Dendritic cell treated with granulocyte-macrophage colony-stimulating factor and Interleukin-4, amounts not matched to agents 40 ng/mL and 50 ng/mL, for 4 days (primary cell): ENCODE measurements around the gene FRMPD1.
A peak's percentile ranks its signal among the peaks of the same experiment; 100 is the strongest.

Experiments
- H3K27ac Mint-ChIP-seq: one replicate; pipeline ENCODE4 v1.8.0; 2022; ENCODE audit warnings: mild to moderate bottlenecking, mixed read lengths
- H3K27me3 Mint-ChIP-seq: one replicate; pipeline ENCODE4 v1.8.0; 2022; ENCODE audit warnings: mild to moderate bottlenecking, mixed read lengths
- H3K36me3 Mint-ChIP-seq: one replicate; pipeline ENCODE4 v1.8.0; 2022; ENCODE audit warnings: low read depth, mixed read lengths
- H3K4me1 Mint-ChIP-seq: one replicate; pipeline ENCODE4 v1.8.0; 2022; ENCODE audit warnings: low read depth, mixed read lengths
- H3K4me3 Mint-ChIP-seq: one replicate; pipeline ENCODE4 v1.8.0; 2022; ENCODE audit warnings: mild to moderate bottlenecking, moderate library complexity, mixed read lengths
- H3K9me3 Mint-ChIP-seq: one replicate; pipeline ENCODE4 v1.8.0; 2022; ENCODE audit warnings: mixed read lengths
- intact Hi-C: fragments of 100-400 bp; cut with micrococcal nuclease; formaldehyde crosslinking; loops from one replicate; pipeline ENCODE4 v1.15.0; 2022

FRMPD1 gene

GRCh38 chr9:37645903-37646506 lies 4.7 kb upstream of the FRMPD1 start:
- Mint-ChIP-seq H3K36me3 (no peaks in the 10 kb centered on the region), H3K27me3 (peaks cover 43% of the 10 kb centered on the region), H3K4me3 (no peak overlapping the region), H3K27ac (no peak overlapping the region), H3K4me1 (peaks cover 6% of the 10 kb centered on the region), H3K9me3 (no peaks in the 10 kb centered on the region)
- intact Hi-C loops, result no loop called here

GRCh38 chr9:37650299-37650872 lies 368 bp upstream of the FRMPD1 start:
- peak overlapping the region; percentile 42 for H3K4me3 Mint-ChIP-seq
- no peak overlapping the region for H3K27ac Mint-ChIP-seq
- H3K4me1 Mint-ChIP-seq, result peaks cover 17% of the 10 kb centered on the region
- peaks cover 70% of the 10 kb centered on the region for H3K27me3 Mint-ChIP-seq
- no peaks in the 10 kb centered on the region for H3K9me3 Mint-ChIP-seq
- intact Hi-C loops, result no loop called here
- no peaks in the 10 kb centered on the region for H3K36me3 Mint-ChIP-seq

- H3K9me3 Mint-ChIP-seq, result no peaks in the 10 kb centered on the region
- no peaks in the 10 kb centered on the region for H3K36me3 Mint-ChIP-seq
- H3K27me3 Mint-ChIP-seq, result peaks cover 69% of the 10 kb centered on the region
- H3K27ac Mint-ChIP-seq, result no peak overlapping the region
- H3K4me3 Mint-ChIP-seq, result no peak overlapping the region
- H3K4me1 Mint-ChIP-seq, result peaks cover 17% of the 10 kb centered on the region
- intact Hi-C loops, result no loop called here
These were observed 1.5 kb downstream of the FRMPD1 start for GRCh38 chr9:37652261-37652660.

DNA sequence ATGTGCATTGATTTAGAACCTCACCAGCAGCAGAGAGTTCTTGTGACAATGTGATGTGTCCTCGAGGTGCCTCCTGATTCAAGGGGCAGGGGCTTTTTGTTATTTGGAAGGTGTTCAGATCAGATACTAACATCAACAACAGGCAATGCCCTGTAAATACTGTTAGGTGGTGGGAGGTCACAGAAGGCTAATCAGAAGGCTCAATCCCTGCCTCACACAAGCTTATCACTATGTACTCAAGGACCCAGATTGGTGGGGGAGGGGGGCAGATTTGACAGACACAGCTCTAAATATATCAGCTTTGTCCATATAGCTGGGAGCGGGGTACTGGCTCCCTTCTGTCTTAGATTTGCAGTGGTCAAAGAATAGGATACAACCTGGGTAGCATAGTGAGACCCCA lies 2.6 kb downstream of the FRMPD1 start:
- Mint-ChIP-seq H3K4me1 (peaks cover 16% of the 10 kb centered on the region), H3K27me3 (peaks cover 70% of the 10 kb centered on the region), H3K9me3 (no peaks in the 10 kb centered on the region), H3K36me3 (no peaks in the 10 kb centered on the region), H3K4me3 (no peak overlapping the region), H3K27ac (no peak overlapping the region)
- intact Hi-C loops, result no loop called here

DNA sequence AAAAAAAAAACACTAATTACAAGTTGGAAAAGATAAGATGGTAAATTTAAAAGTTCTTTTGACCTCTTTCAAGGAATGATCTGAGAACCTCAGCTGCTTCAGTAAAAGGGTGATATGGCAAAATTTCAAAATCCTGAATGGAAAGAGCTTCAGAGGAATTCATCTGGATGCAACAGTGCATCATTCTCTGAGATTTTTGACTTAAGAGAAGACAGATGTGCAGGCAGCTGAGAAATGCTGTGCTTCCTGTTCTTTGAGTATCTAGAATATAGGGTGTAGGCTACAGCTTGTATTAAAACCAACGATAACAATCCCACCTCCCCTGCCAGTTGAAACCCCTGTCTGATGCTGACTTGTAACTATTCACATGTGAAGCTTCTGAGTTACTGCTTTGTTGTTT lies 6.2 kb downstream of the FRMPD1 start:
- H3K9me3 Mint-ChIP-seq, result no peaks in the 10 kb centered on the region
- peaks cover 46% of the 10 kb centered on the region for H3K27me3 Mint-ChIP-seq
- no peak overlapping the region for H3K4me3 Mint-ChIP-seq
- H3K4me1 Mint-ChIP-seq, result peaks cover 6% of the 10 kb centered on the region
- intact Hi-C loops, result no loop called here
- H3K27ac Mint-ChIP-seq, result no peak overlapping the region
- no peaks in the 10 kb centered on the region for H3K36me3 Mint-ChIP-seq

DNA sequence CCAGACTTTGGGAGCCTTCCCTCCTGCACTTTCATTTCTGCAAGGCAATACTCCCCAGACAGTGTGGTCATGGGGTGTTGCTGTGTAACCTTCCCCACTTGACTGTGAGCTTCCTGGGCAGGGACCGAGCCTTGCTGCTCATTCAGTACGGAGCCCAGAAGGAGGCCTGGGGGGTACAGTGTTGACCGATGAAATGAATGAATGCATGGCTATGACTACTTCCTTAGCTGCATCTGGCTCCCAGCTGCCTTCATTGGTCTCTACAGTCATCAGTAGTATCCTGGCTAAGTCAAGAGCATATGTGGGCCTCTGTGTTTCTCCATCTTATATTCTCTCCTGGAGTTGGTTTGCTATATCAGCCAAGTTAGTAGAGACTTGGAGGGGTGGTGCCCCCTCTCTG lies 9.9 kb downstream of the FRMPD1 start:
- Mint-ChIP-seq H3K27ac (no peak overlapping the region), H3K4me1 (no peaks in the 10 kb centered on the region), H3K4me3 (no peak overlapping the region), H3K27me3 (peaks cover 20% of the 10 kb centered on the region), H3K9me3 (no peaks in the 10 kb centered on the region), H3K36me3 (no peaks in the 10 kb centered on the region)
- intact Hi-C loops, result no loop called here

DNA sequence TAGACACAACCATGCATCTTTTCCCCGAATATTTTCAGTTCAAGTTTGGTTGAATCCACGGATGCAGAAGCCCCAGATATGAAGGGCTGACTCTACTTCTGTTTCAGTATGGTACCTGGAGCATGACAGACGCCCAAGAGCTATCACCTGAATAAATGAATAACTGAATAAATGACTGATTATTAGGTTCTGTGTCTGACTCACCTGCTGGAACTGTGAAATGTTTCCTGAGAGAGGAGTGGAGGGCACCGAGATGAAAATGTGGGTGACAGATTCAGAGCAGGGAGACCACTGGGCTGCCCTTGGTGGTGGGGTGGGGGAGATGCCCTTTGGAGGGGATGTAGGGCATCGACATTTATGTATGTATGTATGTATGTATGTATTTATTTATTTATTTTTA lies 13.2 kb downstream of the FRMPD1 start:
- H3K4me1 Mint-ChIP-seq, result no peaks in the 10 kb centered on the region
- H3K9me3 Mint-ChIP-seq, result no peaks in the 10 kb centered on the region
- H3K36me3 Mint-ChIP-seq, result no peaks in the 10 kb centered on the region
- H3K27me3 Mint-ChIP-seq, result peaks cover 20% of the 10 kb centered on the region
- intact Hi-C loops, result no loop called here
- H3K27ac Mint-ChIP-seq, result no peak overlapping the region
- H3K4me3 Mint-ChIP-seq, result no peak overlapping the region

GRCh38 chr9:37667706-37668105 lies 17.0 kb downstream of the FRMPD1 start:
- no peaks in the 10 kb centered on the region for H3K4me1 Mint-ChIP-seq
- no peaks in the 10 kb centered on the region for H3K9me3 Mint-ChIP-seq
- no peak overlapping the region for H3K27ac Mint-ChIP-seq
- peaks cover 25% of the 10 kb centered on the region for H3K27me3 Mint-ChIP-seq
- no peak overlapping the region for H3K4me3 Mint-ChIP-seq
- intact Hi-C loops, result no loop called here
- no peaks in the 10 kb centered on the region for H3K36me3 Mint-ChIP-seq

GRCh38 chr9:37668116-37668601 lies 17.4 kb downstream of the FRMPD1 start:
- Mint-ChIP-seq H3K27ac (no peak overlapping the region), H3K4me3 (no peak overlapping the region), H3K9me3 (no peaks in the 10 kb centered on the region), H3K36me3 (no peaks in the 10 kb centered on the region), H3K4me1 (no peaks in the 10 kb centered on the region), H3K27me3 (peaks cover 27% of the 10 kb centered on the region)
- intact Hi-C loops, result no loop called here

DNA sequence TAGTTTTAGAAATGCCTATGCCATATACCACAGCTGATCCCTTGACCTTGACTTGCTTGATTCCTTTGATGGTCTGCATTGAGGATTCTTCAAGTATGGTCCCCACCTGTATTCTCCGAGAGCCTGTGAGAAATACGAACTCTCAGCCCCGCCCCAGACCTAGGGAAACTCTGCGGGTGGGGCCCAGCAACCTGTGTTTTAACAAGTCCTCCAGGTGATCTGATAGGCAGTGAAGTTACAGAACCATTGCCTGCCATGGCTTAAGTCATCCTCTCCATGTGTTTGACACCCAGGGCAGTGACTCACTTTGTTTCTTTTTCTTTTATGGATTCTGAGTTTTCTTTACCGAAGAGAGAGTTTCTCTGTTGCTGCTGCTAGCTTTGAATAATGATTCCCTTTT lies 18.5 kb downstream of the FRMPD1 start:
- Mint-ChIP-seq H3K4me1 (no peaks in the 10 kb centered on the region), H3K27ac (no peak overlapping the region), H3K9me3 (no peaks in the 10 kb centered on the region), H3K4me3 (no peak overlapping the region), H3K36me3 (no peaks in the 10 kb centered on the region), H3K27me3 (peaks cover 24% of the 10 kb centered on the region)
- intact Hi-C loops, result no loop called here

GRCh38 chr9:37675661-37676060 lies 24.9 kb downstream of the FRMPD1 start:
- Mint-ChIP-seq H3K36me3 (no peaks in the 10 kb centered on the region), H3K9me3 (no peaks in the 10 kb centered on the region), H3K27ac (no peak overlapping the region), H3K27me3 (peaks cover 6% of the 10 kb centered on the region), H3K4me1 (no peaks in the 10 kb centered on the region), H3K4me3 (no peak overlapping the region)
- intact Hi-C loops, result no loop called here

- H3K4me3 Mint-ChIP-seq, result no peak overlapping the region
- H3K9me3 Mint-ChIP-seq, result no peaks in the 10 kb centered on the region
- intact Hi-C loops, result no loop called here
- no peaks in the 10 kb centered on the region for H3K36me3 Mint-ChIP-seq
- no peaks in the 10 kb centered on the region for H3K4me1 Mint-ChIP-seq
- peaks cover 6% of the 10 kb centered on the region for H3K27me3 Mint-ChIP-seq
- no peak overlapping the region for H3K27ac Mint-ChIP-seq
These were observed 25.7 kb downstream of the FRMPD1 start for GRCh38 chr9:37676411-37676830.

DNA sequence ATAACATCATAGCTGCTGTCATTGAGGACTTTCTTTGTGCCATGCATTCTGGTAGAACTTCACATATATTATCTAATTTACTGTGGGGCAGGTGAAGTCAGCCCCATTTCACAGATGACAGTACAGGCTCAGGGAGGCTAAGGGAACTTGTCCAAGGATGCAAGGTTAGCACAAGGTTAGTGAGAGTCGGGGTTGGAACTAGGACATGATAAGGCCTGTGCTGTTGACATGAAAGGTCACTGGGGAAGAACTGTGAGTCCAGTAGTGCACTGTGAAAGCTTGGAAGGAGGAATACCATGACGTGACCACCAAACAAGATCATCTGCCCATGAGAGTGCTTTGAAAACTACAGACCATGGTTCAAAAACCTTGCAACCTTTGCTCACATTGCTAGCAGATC lies 26.7 kb downstream of the FRMPD1 start:
- no peak overlapping the region for H3K4me3 Mint-ChIP-seq
- intact Hi-C loops, result no loop called here
- H3K4me1 Mint-ChIP-seq, result no peaks in the 10 kb centered on the region

GRCh38 chr9:37678789-37679273 lies 28.1 kb downstream of the FRMPD1 start:
- Mint-ChIP-seq H3K4me1 (no peaks in the 10 kb centered on the region), H3K27ac (no peak overlapping the region), H3K36me3 (no peaks in the 10 kb centered on the region), H3K9me3 (no peaks in the 10 kb centered on the region), H3K27me3 (peaks cover 2% of the 10 kb centered on the region), H3K4me3 (no peak overlapping the region)
- intact Hi-C loops, result no loop called here

More for the DNA sequence above, 26.7 kb downstream of the FRMPD1 start:
- Mint-ChIP-seq H3K36me3 (no peaks in the 10 kb centered on the region), H3K9me3 (no peaks in the 10 kb centered on the region), H3K27me3 (peaks cover 3% of the 10 kb centered on the region), H3K27ac (no peak overlapping the region)
